VCaP (cell line): ENCODE measurements around the gene NRXN2.

Source experiments
- H3K27ac ChIP-seq: fragments of 450-650 bp; 2 replicates; pipeline ENCODE4 v1.5.1; 2017
- TF ChIP-seq, protein P1 (sequence below): fragments of 450-650 bp; conservative IDR thresholded peaks from 2 replicates; pipeline ENCODE4 v1.5.1; 2017; ENCODE audit warnings: mild to moderate bottlenecking, moderate library complexity

NRXN2 gene

DNA sequence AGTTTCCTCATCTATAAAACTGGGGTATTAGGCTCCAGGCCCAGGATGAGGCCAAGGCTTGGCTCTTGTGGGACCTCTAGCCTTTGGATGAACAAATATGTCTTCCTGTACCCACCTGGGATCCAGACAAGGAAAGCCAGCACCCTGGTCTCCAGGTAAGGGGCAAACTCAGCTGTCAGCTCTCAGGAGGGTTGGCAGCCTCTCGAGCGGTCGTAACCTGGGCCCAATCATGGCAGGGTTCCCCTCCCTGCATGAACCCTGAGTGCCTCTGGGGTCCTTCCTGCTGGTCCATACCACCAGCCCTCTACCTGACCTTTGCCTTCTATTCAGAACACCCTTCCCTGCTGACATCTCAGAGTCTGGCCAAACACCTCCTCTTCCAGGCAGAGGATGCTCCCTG is 112.4 kb downstream of the NRXN2 start:
- no peak overlapping the region for H3K27ac ChIP-seq
- TF ChIP-seq, protein P1, sequence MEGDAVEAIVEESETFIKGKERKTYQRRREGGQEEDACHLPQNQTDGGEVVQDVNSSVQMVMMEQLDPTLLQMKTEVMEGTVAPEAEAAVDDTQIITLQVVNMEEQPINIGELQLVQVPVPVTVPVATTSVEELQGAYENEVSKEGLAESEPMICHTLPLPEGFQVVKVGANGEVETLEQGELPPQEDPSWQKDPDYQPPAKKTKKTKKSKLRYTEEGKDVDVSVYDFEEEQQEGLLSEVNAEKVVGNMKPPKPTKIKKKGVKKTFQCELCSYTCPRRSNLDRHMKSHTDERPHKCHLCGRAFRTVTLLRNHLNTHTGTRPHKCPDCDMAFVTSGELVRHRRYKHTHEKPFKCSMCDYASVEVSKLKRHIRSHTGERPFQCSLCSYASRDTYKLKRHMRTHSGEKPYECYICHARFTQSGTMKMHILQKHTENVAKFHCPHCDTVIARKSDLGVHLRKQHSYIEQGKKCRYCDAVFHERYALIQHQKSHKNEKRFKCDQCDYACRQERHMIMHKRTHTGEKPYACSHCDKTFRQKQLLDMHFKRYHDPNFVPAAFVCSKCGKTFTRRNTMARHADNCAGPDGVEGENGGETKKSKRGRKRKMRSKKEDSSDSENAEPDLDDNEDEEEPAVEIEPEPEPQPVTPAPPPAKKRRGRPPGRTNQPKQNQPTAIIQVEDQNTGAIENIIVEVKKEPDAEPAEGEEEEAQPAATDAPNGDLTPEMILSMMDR = no peak

DNA sequence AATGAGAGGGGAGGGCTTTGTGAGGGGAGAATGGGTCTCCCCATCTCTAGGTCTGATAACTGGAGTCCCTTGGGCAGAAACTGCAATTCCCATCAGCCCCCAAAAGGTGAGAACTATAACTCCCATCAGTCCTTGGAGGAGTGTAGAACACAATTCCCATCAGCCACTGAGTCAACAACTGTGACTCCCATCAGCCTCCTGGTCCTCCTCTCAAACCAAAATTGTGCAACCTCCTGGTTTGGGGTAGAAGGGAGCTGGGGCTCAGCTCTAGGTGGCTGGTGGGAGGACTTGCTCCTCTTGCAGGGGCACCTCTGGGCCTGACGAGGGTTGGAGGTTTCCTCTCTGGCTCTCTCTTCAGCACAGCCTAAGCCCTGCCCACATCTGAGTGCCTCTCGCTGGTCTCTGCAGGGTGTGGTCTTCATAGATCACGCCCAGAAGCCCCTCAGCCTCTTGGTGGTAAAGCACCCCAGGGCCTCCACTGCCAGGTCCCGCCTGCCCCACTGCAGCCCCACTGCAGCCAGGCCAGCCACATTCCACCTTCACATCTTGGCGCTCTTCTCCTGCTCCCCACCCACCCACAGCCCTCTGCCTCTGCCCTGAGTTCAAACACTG is 113.5 kb downstream of the NRXN2 start:
- no peak overlapping the region for H3K27ac ChIP-seq
- TF ChIP-seq, protein P1 = no peak

DNA sequence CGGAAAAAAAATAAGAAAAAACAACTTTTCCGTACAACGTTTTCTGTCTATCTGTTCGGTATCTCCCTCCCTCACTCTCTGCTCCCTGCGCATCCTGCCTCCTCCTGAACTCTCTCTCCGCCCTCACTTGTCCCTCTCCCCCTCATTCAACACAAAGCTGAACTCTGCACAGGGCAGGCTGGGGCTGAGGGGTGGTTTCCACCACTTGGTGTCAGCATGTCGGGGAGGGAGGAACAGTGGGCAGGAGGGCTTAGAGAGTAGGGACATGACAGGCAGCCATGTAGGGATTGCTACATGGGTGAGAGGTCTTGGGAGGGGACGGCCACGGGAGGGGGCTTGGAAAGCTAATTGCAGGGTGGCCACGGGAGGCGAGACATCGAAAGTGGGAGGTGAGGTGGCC is 114.4 kb downstream of the NRXN2 start:
- H3K27ac ChIP-seq = no peak overlapping the region
- TF ChIP-seq, protein P1 = no peak

DNA sequence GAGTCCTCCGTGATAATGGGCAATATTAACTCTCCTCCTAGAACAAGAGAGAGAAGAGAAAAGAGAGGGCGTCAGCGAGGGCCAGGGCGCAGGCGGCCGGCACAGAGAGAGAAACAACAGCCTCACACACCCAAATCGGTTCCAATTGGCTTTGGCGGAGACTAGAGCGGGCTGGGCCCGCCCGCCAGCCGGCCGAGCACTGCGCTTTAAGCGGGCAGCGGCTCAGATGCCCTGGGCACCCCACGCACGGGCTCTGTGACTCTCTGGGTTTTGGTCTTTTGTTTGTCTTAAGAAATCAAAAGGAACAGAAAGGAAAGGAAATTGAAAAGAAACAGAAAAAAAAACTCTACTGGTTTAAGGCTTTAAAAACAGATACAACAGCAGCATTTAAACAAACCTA is 115.0 kb downstream of the NRXN2 start:
- peak overlapping the region; percentile 37; the same call in 1 of the 2 replicates for H3K27ac ChIP-seq
- TF ChIP-seq, protein P1 = no peak; the same call in 1 of the 2 replicates

DNA sequence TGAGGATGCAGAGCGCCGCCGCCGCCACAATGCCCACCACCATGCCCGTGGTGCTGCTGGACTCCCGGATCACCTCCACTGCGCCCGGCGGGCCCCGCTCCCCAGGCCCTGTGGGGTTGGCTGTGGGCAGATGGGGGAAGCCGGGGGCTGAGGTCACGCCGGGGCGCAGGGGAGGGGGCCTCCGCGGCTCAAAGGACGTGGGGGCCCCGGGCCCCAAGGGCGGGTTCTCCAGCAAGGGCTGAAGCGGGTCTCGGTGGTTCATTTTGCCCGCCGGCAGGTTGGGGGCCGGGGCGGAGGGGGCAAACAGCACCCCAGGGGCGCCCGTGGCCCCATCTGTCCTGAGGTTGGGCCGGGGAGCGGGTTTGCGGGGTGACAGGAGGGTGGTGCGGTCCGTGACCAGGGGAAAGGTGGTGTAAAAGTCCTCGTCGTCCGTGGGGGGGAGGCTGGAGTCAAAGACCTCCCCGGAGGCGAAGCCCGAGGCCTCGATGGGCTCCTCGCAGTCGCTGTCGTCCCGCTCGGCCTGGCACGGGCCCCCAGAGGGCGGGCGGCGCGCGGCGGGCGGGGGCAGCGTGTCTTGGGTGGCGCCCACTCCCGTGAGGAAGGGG is 115.5 kb downstream of the NRXN2 start:
- peak overlapping the region; percentile 37; the same call in 1 of the 2 replicates for H3K27ac ChIP-seq
- TF ChIP-seq, protein P1 = no peak

DNA sequence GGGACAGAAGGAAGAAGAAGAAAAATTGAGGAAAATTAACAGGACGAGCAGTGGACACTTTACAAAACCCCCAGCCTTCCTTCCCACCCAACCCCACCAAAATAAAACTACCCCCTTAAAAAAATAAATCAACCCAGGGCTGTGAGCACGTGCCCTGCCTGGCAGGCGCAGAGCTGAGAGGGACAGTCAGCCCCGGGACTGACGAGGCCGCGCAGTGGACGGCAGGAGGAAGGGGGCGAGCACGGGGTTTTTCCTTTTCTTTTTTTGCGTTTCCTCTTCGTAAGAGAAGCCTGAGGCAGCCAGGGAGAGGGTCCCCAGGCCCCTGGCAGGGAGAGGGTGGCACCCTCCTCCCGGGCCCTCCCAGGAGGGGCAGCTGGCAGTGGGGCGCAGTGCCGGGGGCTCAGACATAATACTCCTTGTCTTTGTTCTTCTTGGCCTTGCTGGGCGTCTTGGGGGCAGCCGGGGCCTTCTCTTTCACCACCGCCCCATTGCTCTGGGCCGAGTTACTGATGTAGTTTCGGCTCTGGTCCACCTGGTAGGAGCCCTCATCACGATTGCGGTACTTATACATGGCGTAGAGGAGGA is 116.1 kb downstream of the NRXN2 start:
- no peak overlapping the region for H3K27ac ChIP-seq
- TF ChIP-seq, protein P1 = no peak

DNA sequence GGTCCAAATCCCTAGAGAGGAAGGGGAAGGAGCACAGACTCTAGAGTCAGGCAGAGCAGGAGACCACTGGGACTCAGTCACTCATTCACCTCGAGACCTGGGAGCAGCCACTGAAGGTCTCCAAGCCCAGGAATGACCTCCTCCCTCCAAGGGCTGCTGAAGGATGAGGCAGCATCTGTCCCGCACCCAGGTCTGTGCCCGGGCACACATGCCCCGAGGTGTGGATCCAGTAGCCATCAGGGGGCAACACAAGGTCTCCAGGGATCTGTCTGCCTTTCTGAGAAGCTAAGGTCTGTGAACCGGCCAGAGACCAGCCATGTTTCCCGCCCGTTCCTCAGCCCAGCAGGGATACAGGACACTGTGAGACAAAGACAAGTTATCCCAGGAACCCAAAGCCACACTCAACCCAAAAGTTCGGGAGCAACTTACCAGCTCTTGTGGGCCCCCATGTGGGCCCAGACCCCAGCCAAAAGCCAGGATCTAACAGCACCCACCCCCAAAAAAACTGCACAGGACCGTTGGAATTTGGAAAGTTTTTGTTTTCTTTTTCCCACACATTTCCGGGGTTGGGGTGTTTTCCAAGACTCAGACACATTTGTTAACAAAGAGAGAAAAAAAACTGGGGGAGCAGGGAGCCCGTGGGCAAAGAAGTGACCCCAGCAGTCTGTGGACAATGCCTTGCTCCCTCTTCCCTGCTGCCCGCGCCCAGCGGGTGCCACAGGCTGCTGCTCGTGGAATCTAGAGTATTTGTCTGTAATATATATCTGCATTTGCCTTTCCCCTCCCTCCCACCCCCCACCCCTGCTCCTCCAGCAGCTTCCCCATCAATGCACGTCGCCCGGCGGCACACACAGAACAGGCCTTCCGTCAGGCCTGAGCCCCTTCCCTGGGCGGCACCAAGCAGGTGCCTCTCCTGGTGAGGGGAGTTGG is 117.1 kb downstream of the NRXN2 start:
- TF ChIP-seq, protein P1 = no peak
- H3K27ac ChIP-seq = no peak overlapping the region
